ENCODE data around the gene SH3PXD2A.

GRCh38 chr10:103630156-103630555, 225.2 kb downstream of the SH3PXD2A start:
- no peak for TF ChIP-seq CTCF (conservative IDR thresholded peaks at IDR 0.05 in 1 of 2, IDR thresholded peaks at IDR 0.05 in 1 of 2; ENCODE audit: extremely low read depth in 1 of 2, insufficient read depth in 1 of 2, low read depth in 1 of 2, low read length in 2 of 2)
- no peak for TF ChIP-seq EZH2 (IDR thresholded peaks at IDR 0.05; ENCODE audit: borderline replicate concordance, low read length)

Data from mammary epithelial cell (primary cell).